GM18508 (cell line): ENCODE measurements around the gene MAGI1.
"Not testable (repeated sequence)": the region's sequence is repeated elsewhere in the genome, so short reads cannot be mapped to it uniquely, and the experiment has no call there.

Source experiments
- ATAC-seq: cut with Tn5 transposase; IDR thresholded peaks from one replicate; pipeline ENCODE4 v1.9.1; 2021; ENCODE audit warnings: moderate number of reproducible peaks; ENCODE audit not compliant: insufficient read depth, unreplicated experiment

The MAGI1 gene

DNA sequence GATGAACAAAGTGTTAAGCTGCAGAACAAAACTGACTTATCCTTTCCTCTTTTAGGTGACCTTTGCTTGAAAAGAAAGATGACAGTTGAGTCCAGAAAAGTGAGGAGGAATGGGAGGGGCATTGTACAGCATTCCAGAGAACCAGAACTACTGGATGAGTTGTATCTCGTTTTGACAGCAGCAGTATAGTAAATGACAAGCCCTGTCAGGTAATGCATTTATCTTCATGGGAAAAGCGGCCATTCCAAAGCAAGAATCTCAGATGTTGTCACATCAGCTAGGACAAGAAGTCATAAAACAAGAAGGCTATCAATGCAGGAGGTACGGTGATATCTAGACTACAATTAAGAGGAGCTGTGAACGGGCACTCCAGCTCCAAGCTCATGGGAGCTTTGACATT, 421.5 kb downstream of the MAGI1 start:
- ATAC-seq: no peak

DNA sequence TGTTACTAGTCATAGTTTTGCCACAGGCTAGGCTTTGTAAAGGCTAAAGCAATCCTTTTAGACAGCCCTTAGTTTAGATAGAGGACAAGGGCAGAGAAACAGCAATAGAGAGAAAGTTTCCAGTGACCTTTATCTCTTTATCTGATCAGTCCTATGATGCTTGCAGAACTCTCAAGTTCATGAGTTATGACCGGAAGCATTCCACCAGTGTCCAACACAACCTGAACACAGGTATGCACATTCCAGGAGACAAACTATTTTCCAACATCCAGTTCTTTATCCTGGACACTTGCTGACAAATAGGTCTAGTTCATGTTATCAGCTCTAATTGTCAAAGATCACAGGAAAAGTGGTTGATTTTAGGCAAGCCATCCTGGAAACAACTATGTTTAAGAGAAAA, 422.2 kb downstream of the MAGI1 start:
- no peak for ATAC-seq

DNA sequence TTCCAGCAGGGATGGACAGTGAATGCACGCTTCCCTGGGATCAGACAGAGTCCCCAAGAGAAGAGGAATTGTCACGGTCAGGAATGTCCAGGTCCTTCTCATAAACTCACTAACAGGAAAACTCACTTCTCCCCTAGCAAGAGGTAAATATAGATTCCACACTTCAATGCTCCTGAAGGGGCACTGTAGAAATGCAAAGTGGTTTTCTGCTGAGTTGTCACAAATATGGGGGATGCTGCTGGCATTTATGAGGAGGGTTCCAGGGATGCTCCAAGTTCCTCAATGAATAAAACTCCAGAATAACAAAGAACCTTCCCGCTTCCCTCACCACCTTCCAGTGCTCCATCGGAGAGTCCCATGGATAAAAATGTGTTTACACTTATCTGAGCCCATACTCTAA, 423.4 kb downstream of the MAGI1 start:
- no peak for ATAC-seq

DNA sequence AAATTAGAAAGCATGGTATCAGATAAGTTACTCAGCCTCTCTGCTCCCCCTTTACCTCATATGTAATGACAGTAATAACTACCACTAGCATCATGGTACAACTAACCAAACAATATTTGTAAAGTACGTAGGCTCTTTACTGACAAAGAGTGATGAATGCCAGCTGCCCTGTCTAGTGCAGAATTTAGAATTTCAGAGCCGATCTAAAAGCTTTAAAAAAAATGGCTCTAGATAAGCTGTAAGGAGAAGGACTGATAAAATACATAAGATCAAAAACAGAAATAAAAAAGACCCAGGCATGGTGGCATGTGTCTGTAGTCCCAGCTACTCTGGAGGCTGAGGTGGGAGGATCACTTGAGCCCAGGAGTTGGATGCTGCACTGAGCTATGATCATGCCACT, 424.1 kb downstream of the MAGI1 start:
- ATAC-seq: no peak

DNA sequence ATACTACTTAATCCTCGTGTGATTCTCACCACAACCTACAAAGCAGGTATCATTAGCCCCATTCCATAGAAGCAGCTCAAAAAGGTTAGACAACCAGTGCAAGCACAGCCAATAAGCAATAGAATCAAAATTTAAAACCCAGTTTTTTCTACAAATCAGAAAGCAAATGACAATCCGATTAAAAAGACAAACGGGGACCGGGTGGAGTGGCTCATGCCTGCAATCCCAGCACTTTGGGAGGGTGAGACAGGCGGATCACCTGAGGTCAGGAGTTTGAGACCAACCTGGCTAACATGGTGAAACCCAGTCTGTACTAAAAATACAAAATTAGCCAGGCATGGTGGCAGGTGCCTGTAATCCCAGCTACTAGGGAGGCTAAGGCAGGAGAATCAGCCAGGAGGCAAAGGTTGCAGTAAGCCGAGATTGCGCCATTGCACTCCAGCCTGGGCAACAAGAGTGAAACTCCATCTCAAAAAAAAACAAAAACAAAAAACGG, 430.7 kb downstream of the MAGI1 start:
- not testable (repeated sequence) for ATAC-seq

DNA sequence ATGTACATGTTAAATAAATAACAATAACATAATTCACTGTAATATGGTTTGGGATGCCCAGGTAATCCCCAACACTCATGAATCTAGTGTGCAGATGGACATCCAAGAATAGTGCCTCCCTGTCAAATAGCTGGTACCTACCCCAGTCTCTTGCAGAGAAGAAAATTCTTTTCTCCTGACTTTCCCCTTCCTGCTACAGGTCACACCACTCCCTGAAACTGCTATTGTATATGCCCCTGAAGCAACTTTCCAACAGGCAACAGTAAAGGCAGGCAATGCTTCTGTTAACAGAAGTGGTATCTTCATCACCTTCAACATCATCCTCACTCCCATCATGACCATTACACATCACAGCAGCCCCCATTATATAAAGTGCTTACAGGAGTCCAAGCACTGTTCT, 431.6 kb downstream of the MAGI1 start:
- no peak for ATAC-seq

DNA sequence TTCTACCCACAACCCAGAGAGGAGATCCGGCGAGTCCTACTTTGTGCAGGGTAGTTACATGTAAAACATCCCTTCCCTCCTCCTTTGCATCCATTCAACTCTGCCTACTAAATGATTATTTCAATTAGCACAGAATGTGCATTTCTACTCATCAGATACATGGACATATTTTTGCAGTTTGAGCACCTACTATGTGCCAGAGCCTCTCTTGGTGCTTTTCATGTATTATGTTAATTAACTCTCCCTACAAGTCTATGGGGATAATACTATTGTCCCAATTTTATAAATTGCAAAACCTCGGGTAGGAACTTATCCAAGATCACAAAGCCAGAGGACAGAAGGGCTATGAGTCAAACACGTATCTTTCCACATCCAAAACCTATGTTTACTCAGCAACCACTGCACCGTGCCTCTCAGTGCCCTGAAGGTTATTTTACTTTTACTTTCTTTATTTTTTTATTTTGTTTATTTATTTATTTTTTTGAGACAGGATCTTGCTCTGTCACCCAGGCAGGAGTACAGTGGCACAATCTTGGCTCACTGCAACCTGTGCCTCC, 432.8 kb downstream of the MAGI1 start:
- ATAC-seq: no peak

DNA sequence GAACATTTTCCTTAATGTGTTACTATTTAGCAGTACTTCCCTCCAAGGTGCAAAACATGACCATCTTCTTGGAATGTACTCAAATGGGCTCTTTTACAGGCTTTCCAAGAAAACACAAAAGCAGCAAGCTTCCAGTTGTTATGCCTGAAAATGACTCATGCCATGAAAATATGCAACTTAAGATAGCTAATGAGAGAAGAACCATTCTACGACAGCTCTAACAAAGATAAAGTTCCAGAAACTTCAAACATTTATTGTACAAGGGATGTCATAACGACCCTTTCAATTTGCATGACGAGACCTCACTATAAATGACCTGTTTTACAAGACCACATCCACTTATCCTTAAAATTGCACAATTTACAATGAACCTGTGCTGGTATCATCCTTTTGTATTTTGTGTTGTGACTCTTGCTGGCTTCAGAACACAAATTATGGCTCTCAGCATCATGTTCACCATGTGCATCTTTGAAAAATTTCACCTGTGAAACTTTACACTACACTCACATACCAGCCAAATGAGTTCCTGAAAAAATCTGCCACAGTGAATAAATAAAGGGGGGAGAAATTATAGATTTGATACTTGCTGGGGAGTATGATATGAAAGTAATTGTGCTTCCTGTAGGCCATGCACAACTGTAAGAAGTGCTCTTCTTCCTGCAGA, 433.7 kb downstream of the MAGI1 start:
- no peak for ATAC-seq

DNA sequence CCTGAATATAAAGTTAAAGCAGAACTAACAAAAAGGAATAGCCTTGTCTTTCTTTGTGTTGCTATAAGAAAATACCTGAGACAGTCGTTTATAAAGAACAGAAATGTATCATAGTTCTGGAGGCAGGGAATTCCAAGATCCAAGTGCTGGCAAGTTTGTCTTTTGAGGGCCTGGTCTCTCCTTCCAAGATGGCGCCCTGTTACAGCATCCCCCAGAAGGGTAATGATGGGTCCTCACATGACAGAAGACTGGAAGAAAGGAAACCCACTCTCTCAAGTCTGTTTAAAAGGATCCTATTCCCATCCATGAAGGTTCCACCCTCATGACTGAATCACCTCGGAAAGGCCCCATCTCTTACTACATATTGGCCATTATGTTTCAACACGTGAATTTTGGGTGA, 435.1 kb downstream of the MAGI1 start:
- no peak for ATAC-seq

DNA sequence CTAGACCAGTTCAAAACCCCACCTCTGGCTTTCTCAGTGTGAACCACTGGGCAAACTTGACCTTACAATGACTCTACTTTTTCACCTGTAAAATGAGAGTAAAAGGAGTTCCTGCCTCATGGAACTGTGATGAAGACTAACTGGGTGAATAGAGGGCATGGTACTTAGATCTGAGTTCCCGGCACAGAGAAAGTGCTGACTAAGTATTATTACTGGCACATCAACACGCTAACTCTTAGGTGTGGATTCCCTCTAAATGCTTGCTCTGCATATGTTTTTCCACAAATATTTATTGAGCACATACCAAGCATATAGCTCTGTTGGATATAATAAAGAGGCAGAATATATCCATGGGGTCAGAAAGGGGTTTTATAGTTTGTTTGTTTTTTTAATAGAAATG, 437.8 kb downstream of the MAGI1 start:
- ATAC-seq: no peak

DNA sequence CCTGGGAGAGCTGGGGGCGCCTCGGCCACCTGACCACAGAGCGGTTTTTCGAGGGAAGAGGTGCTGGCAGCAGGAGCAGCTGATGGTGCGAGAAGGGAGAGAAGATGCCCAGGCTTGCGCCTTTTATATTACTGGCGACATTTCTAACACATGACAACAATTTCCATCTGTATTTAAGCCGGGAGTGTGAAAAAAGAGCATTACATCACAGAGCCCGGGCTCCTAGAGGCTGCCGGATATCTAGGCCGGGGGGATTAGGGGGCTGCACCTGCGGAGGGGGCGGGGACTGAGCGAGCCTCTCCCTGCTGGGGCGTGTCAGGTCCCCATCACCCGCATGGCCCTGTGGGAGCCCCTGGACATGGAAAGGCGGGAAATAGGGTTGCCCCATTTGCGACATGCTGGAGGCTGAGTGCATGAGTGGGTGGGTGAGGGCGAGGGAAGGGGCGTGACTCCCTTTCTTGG, 440.7 kb downstream of the MAGI1 start:
- no peak for ATAC-seq

DNA sequence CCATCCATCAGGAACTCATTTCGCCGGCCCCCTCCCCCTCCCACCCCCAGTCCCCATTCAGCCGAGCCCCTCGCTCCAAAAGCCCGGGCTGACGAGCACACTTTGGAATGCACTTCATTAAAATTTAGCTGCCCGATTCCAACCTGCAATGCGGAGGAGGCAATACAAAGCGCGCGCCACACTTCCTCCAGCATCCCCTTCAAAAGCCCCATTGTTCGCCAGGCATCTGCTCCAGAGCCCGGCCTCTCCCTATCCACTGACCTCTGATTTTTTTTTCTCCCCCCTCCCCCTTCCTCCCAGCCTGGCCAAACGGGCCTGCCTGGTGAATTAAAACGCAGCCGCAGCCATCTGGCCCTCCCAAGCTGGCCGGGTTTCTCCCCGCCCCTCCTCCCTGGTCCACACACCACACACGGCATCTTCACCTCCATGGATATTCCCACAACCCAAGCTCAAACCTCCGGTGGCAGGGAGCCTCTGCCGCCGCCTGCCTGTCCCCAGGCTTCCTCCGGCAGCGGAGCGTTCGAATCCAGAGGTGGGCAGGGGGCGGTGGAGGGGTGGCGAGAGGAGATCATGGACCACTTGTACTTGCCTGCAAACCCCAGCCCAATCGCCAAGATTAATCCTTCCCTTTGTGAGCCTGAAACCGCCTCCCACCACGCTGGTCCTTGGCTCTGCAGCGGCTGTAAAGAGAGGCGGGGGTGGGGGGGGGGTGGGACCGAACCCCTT, 441.3 kb downstream of the MAGI1 start:
- ATAC-seq: no peak

DNA sequence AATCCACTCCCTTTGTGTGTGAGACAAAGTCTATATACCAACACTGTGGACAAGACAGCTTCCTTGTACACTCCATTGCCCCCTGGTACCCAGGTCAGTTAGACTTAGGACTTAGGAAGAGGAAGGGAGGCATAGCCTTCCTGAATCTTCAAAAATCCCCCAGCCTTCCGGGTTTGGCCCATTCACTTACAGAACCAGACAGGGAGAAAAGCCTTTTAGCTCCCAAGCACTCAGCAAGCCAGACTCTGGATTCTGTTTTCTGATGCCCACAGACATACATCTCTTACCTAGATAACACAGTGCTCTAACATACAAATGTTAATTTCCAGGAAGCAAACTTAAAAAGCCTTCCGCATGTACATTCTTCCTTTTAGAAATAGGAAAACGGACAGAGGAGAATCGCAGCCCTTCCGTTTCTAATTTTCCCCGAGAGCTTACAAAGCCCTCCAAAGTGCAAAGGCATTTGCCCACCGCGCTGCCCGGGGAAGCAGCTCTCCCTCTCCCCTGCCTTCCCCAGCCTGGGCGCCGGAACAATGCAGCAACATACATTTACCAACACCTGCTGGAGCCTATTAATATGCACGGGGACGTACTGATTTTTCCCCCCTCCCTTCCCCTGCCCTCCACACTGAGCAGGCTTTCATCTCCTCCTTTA, 442.0 kb downstream of the MAGI1 start:
- ATAC-seq: no peak

DNA sequence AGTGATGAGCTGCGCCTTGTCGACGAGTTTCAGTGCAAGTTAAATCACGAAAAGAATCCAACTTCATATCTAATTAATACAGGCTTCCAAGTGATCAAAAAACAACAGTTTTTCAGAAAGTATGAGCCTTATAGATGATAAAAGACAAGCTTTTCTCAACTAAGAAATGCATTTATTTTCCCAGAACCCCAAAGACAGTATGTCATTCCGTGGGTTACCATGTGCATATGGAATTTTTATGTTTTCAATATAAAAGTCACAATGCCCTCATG, 442.8 kb downstream of the MAGI1 start:
- ATAC-seq: no peak

DNA sequence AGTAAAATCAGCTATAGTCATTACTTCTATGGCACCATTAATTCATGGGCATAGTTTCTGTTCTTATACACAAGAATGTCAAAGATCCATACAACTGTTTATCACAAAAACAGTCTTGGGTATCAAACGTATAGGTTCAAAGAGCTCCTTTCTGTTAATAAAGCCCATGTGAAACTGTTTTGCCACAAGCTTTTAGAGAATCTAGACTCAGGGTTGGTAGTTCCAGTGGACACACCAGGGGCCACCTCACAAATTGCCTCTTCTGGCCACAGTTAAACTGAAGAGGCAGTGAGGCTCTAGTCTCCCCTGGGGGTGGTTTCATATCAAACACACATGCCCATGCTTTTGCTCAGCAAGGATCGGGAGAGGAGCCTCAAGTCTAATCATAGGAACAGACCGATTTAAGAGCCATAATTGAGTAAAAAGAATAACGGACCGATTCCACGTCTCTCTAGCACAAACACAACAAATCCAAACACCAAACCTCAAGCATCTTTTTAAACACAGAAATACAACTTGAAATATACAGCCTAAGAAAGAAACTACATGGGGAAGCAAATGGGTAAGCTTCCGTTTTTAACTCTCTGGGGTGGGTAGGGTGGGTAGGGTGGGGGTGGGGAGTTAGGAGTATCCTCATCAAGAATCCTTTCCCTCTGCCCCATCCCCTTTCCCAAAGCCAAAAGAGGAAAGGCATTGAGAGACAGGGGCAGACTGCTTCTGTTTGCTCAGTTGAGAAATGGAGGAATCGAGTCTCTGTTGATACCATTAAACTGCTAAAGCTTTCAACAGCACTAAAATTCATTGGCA, 443.3 kb downstream of the MAGI1 start:
- ATAC-seq: no peak

DNA sequence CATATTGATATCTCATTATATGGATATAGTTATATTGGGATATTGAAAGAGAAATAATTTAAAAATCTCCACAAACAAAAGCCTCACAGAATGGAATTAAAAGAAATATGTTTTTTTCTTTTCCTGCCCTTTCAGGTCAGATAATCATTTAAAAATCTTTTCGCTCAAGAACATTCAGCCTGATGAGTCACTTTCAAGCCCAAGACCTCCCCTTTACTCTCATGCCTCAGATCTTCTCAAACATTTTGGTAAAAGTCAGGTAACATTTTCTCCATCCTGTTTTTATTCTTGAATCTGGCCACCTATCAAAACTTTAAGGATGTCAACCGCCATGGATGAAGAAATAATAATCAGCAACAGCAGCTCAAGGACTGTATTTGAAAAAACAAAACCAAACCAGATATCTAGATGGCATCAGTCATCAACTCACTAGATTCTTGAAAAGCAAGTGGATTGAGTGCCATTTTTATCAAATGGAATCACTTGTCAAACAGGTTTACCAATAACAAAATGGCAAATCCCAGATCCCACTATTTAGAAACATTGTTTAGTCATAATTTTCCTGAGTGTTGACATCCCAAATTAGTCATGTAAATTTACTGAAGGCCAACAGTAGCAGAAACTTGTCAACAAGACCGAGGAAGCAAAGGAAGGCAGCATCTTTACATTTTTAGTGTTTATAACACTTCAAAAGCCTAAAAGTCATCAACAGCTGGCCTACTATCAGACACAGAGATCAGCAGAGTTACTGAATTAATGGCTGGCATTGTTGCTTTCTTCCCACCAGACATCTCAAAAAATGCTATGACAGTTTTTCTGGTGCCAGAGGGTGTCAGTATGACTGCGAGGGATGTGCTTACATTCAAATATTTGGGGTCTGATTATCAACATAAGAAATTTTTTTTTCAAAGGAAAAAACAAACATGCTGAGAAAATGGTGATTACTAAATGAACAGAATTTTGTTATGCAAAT, 444.7 kb downstream of the MAGI1 start:
- ATAC-seq: no peak

DNA sequence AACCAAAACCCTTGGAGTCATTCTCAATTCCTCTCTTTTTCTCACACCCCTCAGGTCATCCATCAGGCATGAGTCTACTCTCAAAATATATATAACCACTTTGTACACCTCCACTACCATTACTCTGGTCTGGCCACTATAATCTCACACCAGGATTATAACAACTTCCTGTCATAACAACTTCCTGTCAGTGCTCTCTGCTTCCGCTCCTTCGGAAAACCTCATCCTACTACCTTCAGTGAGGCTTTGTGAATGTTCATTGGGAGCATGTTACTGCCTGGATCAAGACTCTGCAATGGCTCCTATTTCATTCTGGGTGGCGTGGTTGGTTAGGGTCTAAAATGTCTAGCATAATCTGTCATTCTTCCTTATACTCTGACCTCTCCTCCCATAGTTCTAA, 447.4 kb downstream of the MAGI1 start:
- no peak for ATAC-seq

DNA sequence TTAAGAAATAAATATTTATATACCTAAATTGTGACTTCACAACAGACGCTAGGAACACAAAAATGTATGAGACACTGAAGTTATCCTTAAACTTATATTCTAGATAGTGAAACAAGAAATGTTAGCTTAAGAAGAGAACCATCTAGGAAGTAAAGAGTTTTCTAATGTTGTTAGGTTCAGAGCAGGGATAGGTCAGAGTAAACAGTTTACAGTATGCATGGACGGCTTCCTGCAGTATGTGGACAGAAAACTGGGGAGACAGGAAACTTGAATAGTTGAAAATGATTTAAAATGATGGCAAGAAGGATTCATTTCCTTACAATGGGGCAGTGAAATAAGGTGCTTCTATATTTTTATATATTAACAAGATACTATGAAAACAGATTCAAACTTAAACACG, 449.8 kb downstream of the MAGI1 start:
- no peak for ATAC-seq

DNA sequence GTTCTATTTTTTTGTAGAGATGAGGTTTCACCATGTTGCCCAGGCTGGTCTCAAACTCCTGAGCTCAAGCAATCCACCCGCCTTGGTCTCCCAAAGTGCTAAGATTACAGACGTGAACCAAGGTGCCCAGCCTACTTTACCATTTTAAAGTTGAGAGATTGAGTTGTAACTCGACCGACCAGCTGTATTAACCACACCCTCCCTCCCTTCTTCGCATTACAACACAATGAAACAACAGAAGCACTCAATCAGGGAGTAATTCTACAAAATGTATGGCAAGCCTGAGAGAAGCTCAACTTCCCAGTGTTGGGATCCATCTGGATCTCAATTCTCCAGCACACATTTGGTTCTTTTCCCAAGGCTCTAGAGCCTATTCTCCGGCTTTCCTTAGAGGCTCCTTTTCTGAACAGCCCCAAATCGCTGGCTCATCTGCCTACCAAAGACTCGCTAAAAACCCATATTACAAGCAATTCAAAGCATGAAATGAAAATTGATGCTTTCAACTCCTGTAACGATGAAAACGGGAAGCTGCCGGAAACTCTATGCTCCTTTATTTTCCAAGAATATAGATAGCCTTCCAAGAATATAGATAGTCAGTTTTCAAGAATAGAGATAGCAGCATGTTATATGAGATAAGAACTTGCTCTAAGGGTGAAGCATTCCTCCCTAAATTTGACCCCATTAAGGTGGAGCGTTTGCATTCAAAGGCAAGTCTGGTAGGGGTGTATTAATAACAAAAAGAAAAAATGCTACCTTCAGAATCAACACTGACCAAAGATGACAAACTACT, 450.9 kb downstream of the MAGI1 start:
- ATAC-seq: no peak
